Suppressor macrophage treated with lipopolysaccharide for 4 hours (primary cell): Measurements from ENCODE around the gene KAZN.
A peak's percentile ranks its signal among the peaks of the same experiment; 100 is the strongest.

Experiments used
- DNase-seq: peaks from one replicate; pipeline ENCODE4 v3.0.0-alpha.2; 2020

Gene KAZN

GRCh38 chr1:14924455-14925331 is 326.2 kb downstream of the KAZN start:
- peak; percentile 39 for DNase-seq

GRCh38 chr1:14925336-14926136 is 327.1 kb downstream of the KAZN start:
- no peak for DNase-seq

- no peak for DNase-seq
These were observed 327.7 kb downstream of the KAZN start for GRCh38 chr1:14926229-14926628.

GRCh38 chr1:14926818-14927575 is 328.5 kb downstream of the KAZN start:
- DNase-seq = no peak

- no peak for DNase-seq
These were observed 329.9 kb downstream of the KAZN start for GRCh38 chr1:14928412-14928811.

GRCh38 chr1:14928886-14929546 is 330.5 kb downstream of the KAZN start:
- no peak for DNase-seq

GRCh38 chr1:14929547-14930246 is 331.2 kb downstream of the KAZN start:
- no peak for DNase-seq

- no peak for DNase-seq
These were observed 331.9 kb downstream of the KAZN start for GRCh38 chr1:14930247-14930965.

- no peak for DNase-seq
These were observed 333.7 kb downstream of the KAZN start for GRCh38 chr1:14932034-14932638.

- no peak for DNase-seq
These were observed 336.4 kb downstream of the KAZN start for GRCh38 chr1:14934867-14935266.

- DNase-seq = no peak
These were observed 338.3 kb downstream of the KAZN start for GRCh38 chr1:14936815-14937214.

GRCh38 chr1:14937288-14937949 is 338.9 kb downstream of the KAZN start:
- DNase-seq = no peak

GRCh38 chr1:14939527-14940284 is 341.2 kb downstream of the KAZN start:
- DNase-seq = peak; percentile 47

- DNase-seq = no peak
These were observed 341.9 kb downstream of the KAZN start for GRCh38 chr1:14940285-14940870.

- no peak for DNase-seq
These were observed 343.4 kb downstream of the KAZN start for GRCh38 chr1:14941864-14942263.

GRCh38 chr1:14944471-14944985 is 346.0 kb downstream of the KAZN start:
- no peak for DNase-seq

- DNase-seq = no peak
These were observed 346.9 kb downstream of the KAZN start for GRCh38 chr1:14945132-14946010.

GRCh38 chr1:14946011-14946359 is 347.5 kb downstream of the KAZN start:
- no peak for DNase-seq
